ENCODE results near the gene RAB9A. TPM values are rescaled to one million over a fixed set of nuclear protein-coding genes. Genes with fewer than 3 reads are reported as not detected.
A peak's percentile ranks its signal among the peaks of the same experiment; 100 is the strongest.

RAB9A gene
- total and polyA plus RNA-seq, 9 of the 15 experiments (the other 6 are each of a cell fraction or from before 2014, with no cell fraction given) = 13.5 to 20.8 (median 17.7) TPM

DNA sequence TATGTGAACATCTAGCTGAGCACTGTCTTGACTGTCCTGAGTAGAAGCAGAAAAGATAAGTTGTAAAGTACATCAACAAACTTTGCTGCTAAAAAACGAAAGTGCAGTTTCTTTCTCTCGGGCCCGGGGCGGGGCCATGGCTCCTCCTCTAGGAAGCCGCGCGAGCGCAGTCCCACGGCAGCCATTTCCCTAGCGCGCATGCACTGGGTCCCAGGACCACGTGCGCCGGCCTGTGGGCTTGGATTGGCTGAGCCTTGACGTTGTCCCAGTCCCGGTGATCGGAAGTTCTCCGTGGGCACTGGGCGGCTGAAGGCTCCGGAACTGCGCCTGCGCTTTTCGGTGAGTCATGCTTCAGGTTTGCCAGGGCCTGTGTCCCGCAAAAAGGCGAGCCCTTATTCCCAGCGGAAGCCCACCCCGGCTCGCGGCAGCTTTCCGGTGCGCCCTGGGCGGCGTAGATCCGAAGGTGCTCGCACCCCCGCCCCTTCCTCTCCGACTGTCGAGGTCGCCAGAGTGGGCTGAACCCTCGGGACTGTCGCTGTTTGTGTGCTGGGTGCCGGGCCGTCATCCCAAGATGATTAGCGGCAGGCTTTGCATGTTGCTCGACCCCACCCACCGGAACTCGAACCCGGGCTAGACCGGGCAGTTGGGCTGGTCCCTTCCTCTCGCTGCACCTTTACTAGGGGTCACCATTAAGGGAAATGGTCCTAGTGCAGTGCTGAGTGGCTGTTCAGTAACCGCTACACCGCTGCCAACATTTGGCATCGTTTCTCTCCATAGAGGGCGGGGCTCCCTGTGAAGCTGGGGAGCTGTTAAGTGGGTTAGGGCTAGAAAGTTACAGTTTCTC is 35.9 kb upstream of the RAB9A start, which contains the start of gene TCEANC (continued):
- TF ChIP-seq, protein P1, sequence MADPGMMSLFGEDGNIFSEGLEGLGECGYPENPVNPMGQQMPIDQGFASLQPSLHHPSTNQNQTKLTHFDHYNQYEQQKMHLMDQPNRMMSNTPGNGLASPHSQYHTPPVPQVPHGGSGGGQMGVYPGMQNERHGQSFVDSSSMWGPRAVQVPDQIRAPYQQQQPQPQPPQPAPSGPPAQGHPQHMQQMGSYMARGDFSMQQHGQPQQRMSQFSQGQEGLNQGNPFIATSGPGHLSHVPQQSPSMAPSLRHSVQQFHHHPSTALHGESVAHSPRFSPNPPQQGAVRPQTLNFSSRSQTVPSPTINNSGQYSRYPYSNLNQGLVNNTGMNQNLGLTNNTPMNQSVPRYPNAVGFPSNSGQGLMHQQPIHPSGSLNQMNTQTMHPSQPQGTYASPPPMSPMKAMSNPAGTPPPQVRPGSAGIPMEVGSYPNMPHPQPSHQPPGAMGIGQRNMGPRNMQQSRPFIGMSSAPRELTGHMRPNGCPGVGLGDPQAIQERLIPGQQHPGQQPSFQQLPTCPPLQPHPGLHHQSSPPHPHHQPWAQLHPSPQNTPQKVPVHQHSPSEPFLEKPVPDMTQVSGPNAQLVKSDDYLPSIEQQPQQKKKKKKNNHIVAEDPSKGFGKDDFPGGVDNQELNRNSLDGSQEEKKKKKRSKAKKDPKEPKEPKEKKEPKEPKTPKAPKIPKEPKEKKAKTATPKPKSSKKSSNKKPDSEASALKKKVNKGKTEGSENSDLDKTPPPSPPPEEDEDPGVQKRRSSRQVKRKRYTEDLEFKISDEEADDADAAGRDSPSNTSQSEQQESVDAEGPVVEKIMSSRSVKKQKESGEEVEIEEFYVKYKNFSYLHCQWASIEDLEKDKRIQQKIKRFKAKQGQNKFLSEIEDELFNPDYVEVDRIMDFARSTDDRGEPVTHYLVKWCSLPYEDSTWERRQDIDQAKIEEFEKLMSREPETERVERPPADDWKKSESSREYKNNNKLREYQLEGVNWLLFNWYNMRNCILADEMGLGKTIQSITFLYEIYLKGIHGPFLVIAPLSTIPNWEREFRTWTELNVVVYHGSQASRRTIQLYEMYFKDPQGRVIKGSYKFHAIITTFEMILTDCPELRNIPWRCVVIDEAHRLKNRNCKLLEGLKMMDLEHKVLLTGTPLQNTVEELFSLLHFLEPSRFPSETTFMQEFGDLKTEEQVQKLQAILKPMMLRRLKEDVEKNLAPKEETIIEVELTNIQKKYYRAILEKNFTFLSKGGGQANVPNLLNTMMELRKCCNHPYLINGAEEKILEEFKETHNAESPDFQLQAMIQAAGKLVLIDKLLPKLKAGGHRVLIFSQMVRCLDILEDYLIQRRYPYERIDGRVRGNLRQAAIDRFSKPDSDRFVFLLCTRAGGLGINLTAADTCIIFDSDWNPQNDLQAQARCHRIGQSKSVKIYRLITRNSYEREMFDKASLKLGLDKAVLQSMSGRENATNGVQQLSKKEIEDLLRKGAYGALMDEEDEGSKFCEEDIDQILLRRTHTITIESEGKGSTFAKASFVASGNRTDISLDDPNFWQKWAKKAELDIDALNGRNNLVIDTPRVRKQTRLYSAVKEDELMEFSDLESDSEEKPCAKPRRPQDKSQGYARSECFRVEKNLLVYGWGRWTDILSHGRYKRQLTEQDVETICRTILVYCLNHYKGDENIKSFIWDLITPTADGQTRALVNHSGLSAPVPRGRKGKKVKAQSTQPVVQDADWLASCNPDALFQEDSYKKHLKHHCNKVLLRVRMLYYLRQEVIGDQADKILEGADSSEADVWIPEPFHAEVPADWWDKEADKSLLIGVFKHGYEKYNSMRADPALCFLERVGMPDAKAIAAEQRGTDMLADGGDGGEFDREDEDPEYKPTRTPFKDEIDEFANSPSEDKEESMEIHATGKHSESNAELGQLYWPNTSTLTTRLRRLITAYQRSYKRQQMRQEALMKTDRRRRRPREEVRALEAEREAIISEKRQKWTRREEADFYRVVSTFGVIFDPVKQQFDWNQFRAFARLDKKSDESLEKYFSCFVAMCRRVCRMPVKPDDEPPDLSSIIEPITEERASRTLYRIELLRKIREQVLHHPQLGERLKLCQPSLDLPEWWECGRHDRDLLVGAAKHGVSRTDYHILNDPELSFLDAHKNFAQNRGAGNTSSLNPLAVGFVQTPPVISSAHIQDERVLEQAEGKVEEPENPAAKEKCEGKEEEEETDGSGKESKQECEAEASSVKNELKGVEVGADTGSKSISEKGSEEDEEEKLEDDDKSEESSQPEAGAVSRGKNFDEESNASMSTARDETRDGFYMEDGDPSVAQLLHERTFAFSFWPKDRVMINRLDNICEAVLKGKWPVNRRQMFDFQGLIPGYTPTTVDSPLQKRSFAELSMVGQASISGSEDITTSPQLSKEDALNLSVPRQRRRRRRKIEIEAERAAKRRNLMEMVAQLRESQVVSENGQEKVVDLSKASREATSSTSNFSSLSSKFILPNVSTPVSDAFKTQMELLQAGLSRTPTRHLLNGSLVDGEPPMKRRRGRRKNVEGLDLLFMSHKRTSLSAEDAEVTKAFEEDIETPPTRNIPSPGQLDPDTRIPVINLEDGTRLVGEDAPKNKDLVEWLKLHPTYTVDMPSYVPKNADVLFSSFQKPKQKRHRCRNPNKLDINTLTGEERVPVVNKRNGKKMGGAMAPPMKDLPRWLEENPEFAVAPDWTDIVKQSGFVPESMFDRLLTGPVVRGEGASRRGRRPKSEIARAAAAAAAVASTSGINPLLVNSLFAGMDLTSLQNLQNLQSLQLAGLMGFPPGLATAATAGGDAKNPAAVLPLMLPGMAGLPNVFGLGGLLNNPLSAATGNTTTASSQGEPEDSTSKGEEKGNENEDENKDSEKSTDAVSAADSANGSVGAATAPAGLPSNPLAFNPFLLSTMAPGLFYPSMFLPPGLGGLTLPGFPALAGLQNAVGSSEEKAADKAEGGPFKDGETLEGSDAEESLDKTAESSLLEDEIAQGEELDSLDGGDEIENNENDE (IDR thresholded peaks at IDR 0.05; ENCODE audit: low read depth, low read length) = no peak
- TF ChIP-seq, protein P2, sequence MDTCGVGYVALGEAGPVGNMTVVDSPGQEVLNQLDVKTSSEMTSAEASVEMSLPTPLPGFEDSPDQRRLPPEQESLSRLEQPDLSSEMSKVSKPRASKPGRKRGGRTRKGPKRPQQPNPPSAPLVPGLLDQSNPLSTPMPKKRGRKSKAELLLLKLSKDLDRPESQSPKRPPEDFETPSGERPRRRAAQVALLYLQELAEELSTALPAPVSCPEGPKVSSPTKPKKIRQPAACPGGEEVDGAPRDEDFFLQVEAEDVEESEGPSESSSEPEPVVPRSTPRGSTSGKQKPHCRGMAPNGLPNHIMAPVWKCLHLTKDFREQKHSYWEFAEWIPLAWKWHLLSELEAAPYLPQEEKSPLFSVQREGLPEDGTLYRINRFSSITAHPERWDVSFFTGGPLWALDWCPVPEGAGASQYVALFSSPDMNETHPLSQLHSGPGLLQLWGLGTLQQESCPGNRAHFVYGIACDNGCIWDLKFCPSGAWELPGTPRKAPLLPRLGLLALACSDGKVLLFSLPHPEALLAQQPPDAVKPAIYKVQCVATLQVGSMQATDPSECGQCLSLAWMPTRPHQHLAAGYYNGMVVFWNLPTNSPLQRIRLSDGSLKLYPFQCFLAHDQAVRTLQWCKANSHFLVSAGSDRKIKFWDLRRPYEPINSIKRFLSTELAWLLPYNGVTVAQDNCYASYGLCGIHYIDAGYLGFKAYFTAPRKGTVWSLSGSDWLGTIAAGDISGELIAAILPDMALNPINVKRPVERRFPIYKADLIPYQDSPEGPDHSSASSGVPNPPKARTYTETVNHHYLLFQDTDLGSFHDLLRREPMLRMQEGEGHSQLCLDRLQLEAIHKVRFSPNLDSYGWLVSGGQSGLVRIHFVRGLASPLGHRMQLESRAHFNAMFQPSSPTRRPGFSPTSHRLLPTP (IDR thresholded peaks at IDR 0.05; ENCODE audit: borderline replicate concordance, extremely low read depth, insufficient read length) = no peak
- TF ChIP-seq, protein P3, sequence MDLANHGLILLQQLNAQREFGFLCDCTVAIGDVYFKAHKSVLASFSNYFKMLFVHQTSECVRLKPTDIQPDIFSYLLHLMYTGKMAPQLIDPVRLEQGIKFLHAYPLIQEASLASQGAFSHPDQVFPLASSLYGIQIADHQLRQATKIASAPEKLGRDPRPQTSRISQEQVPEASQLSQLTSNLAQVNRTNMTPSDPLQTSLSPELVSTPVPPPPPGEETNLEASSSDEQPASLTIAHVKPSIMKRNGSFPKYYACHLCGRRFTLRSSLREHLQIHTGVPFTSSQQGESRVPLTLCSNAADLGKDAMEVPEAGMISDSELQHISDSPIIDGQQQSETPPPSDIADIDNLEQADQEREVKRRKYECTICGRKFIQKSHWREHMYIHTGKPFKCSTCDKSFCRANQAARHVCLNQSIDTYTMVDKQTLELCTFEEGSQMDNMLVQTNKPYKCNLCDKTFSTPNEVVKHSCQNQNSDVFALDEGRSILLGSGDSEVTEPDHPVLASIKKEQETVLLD (IDR thresholded peaks at IDR 0.05) = peak; percentile 46; the same call in 1 of the 2 replicates
- TF ChIP-seq MTA2 (IDR thresholded peaks at IDR 0.05; ENCODE audit: low read depth) (no peak), ZNF830 (CRISPR knock-in tag; IDR thresholded peaks at IDR 0.05) (no peak), FOXK2 (conservative IDR thresholded peaks at IDR 0.05 in 1 of 2, IDR thresholded peaks at IDR 0.05 in 1 of 2; ENCODE audit: low read depth in 2 of 2) (peak; percentile 52 to 64; a peak in 3 of 4 replicates), FOS (IDR thresholded peaks at IDR 0.05; ENCODE audit: extremely low read depth, insufficient read length) (peak; percentile 74)
- TF ChIP-seq, protein P4, sequence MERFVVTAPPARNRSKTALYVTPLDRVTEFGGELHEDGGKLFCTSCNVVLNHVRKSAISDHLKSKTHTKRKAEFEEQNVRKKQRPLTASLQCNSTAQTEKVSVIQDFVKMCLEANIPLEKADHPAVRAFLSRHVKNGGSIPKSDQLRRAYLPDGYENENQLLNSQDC (CRISPR knock-in tag; IDR thresholded peaks at IDR 0.05) = no peak
- TF ChIP-seq, protein P5, sequence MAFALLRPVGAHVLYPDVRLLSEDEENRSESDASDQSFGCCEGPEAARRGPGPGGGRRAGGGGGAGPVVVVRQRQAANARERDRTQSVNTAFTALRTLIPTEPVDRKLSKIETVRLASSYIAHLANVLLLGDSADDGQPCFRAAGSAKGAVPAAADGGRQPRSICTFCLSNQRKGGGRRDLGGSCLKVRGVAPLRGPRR (CRISPR knock-in tag; IDR thresholded peaks at IDR 0.05) = no peak
